Measurements from ENCODE around the gene DDAH1.

The DDAH1 gene

GRCh38 chr1:85464497-85465098 lies 361 bp downstream of the DDAH1 start:
- TF ChIP-seq CTCF (IDR thresholded peaks at IDR 0.05; ENCODE audit: control extremely low read depth, extremely low read depth, low read depth, missing control alignments): no peak
- peak; percentile 52 for DNase-seq (ENCODE audit: extremely low spot score)
- CTCF ChIA-PET: no interaction called here
- POLR2A ChIA-PET: no interaction called here

- no peak for TF ChIP-seq CTCF (IDR thresholded peaks at IDR 0.05; ENCODE audit: control extremely low read depth, extremely low read depth, low read depth, missing control alignments)
- ChIA-PET POLR2A (no interaction called here), CTCF (interaction anchor here (0.8 to 1.6 kb wide), 3 partner anchors 13 to 70 kb away, joined by 3 read pairs; no protein-coding TSS in a partner anchor)
- DNase-seq (ENCODE audit: extremely low spot score): no peak
Measured at GRCh38 chr1:85463731-85464496, 1.0 kb downstream of the DDAH1 start.

- CTCF ChIA-PET: interaction anchor here (0.8 to 1.6 kb wide), 4 partner anchors 13 to 69 kb away, joined by 3 read pairs; no protein-coding TSS in a partner anchor
- no peak for TF ChIP-seq CTCF (IDR thresholded peaks at IDR 0.05; ENCODE audit: control extremely low read depth, extremely low read depth, low read depth, missing control alignments)
- DNase-seq (ENCODE audit: extremely low spot score): no peak
- POLR2A ChIA-PET: no interaction called here
Measured at GRCh38 chr1:85462931-85463649, 1.9 kb downstream of the DDAH1 start.

- no peak for TF ChIP-seq CTCF (IDR thresholded peaks at IDR 0.05; ENCODE audit: control extremely low read depth, extremely low read depth, low read depth, missing control alignments)
- ChIA-PET CTCF (interaction anchor here (0.9 kb wide), 1 partner anchor 20 kb away, joined by 3 read pairs; no protein-coding TSS in a partner anchor), POLR2A (no interaction called here)
- no peak for DNase-seq (ENCODE audit: extremely low spot score)
Measured at GRCh38 chr1:85461216-85461918, 3.6 kb downstream of the DDAH1 start.

- POLR2A ChIA-PET: no interaction called here
- CTCF ChIA-PET: interaction anchor here (1.1 kb wide), 1 partner anchor 41 kb away, joined by 3 read pairs; no protein-coding TSS in a partner anchor
- no peak for DNase-seq (ENCODE audit: extremely low spot score)
- no peak for TF ChIP-seq CTCF (IDR thresholded peaks at IDR 0.05; ENCODE audit: control extremely low read depth, extremely low read depth, low read depth, missing control alignments)
Measured at GRCh38 chr1:85460555-85461088, 4.3 kb downstream of the DDAH1 start.

GRCh38 chr1:85459290-85459689 lies 5.7 kb downstream of the DDAH1 start:
- ChIA-PET POLR2A (no interaction called here), CTCF (no interaction called here)
- TF ChIP-seq CTCF (IDR thresholded peaks at IDR 0.05; ENCODE audit: control extremely low read depth, extremely low read depth, low read depth, missing control alignments): no peak
- no peak for DNase-seq (ENCODE audit: extremely low spot score)

Data from GM10248 (cell line).